ENCODE measurements around the gene HAUS8.
"Not testable (repeated sequence)": the region's sequence is repeated elsewhere in the genome, so short reads cannot be mapped to it uniquely, and the experiment has no call there.

The HAUS8 gene

DNA sequence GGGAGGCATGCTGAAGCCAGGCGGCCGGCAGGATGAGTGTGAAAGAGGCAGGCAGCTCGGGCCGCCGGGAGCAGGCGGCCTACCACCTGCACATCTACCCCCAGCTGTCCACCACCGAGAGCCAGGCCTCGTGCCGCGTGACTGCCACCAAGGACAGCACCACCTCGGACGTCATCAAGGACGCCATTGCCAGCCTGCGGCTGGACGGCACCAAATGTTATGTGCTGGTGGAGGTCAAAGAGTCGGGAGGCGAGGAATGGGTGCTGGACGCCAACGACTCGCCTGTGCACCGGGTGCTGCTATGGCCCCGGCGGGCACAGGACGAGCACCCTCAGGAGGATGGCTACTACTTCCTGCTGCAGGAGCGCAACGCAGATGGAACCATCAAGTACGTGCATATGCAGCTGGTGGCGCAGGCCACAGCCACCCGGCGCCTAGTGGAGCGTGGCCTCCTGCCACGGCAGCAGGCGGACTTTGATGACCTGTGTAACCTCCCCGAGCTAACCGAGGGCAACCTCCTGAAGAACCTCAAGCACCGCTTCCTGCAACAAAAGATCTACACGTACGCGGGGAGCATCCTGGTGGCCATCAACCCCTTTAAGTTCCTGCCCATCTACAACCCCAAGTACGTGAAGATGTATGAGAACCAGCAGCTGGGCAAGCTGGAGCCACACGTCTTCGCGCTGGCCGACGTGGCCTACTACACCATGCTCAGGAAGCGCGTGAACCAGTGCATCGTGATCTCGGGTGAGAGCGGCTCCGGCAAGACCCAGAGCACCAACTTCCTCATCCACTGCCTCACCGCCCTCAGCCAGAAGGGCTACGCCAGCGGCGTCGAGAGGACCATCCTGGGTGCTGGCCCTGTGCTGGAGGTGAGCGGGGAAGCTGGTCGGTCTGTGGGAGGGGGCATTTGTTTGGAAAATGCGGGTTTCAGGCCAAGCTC lies 26.7 kb upstream of the HAUS8 start:
- DNase-seq (ENCODE audit: low read depth), result no peak

GRCh38 chr19:17098326-17098725 lies 23.1 kb upstream of the HAUS8 start:
- DNase-seq (ENCODE audit: low read depth), result no peak

DNA sequence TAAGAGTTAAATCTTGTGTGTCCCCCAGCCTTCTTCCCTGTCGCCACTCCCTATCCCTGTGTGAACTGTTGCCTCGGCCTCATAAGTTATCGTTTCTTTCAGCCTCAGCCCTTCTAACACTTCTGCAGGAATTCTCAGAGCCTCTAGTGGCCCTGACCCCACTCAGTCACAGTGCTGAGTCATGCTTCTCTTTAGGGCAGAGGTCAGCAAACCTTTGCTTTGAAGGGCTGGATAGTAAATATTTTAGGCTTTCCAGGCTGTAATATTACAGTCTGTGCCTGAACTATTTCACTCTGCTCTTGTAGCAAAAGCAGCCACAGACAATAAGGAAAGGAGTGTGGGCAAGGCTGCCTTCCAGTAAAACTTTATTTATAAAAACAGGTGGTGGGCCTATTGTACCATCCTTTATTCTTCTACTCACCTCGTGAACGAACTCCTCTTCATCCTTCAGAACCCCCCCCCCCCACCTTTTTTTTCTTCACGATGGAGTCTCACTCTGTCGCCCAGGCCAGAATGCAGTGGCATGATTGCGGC lies 22.4 kb upstream of the HAUS8 start:
- no peak for DNase-seq (ENCODE audit: low read depth)

DNA sequence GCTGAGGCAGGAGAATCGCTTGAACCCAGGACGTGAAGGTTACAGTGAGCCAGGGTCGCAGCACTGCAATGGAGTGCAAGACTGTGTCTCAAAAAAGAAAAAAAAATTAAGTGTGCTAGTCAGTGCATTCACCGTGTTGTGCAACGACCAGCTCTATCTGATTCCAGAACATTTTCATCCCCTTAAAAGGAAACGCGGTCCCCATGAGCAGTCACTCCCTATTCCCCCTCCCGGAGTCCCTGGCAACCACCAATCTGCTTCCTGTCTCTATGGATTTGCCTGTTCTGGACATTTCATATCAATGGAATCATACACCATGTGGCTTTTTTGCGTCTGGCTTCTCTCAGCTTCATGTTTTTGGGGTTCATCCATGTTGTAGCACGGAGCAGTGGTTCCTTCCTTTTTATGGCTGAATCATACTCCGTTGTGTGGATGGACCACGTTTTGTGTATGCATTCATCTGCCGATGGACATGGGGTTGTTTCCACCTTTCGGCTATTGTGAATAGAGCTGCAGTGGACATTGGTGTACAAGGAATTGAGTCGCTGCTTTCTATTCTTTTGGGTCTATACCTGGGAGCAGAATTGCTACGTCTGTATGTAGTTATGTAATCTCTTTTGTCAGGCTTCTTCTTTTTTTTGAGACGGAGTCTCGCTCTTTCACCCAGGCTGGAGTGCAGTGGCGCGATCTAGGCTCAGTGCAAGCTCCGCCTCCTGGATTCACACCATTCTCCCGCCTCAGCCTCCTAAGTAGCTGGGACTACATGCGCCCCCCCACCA lies 20.1 kb upstream of the HAUS8 start:
- no peak for DNase-seq (ENCODE audit: low read depth)

DNA sequence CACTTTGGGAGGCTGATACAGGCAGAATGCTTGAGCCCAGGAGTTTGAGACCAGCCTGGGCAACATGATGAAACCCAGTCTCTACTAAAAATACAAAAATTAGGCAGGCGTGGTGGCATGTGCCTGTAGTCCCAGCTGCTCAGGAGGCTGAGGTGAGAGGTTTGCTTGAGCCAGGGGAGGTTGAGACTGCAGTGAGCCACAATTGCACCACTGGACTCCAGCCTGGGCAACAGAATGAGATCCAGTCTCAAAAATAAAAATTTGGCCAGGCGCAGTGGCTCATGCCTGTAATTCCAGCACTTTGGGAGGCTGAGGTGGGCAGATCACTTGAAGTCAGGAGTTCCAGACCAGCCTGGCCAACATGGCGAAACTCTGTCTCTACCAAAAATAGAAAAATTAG lies 19.4 kb upstream of the HAUS8 start:
- DNase-seq (ENCODE audit: low read depth), result not testable (repeated sequence)

- DNase-seq (ENCODE audit: low read depth), result no peak
Observed at GRCh38 chr19:17092696-17093095, 17.4 kb upstream of the HAUS8 start.

- DNase-seq (ENCODE audit: low read depth), result no peak
Observed at GRCh38 chr19:17091758-17092333, 16.6 kb upstream of the HAUS8 start.

- peak; percentile 36 for DNase-seq (ENCODE audit: low read depth)
Observed at GRCh38 chr19:17090583-17090982, 15.3 kb upstream of the HAUS8 start.

- DNase-seq (ENCODE audit: low read depth), result no peak
Observed at GRCh38 chr19:17088552-17088951, 13.3 kb upstream of the HAUS8 start.

DNA sequence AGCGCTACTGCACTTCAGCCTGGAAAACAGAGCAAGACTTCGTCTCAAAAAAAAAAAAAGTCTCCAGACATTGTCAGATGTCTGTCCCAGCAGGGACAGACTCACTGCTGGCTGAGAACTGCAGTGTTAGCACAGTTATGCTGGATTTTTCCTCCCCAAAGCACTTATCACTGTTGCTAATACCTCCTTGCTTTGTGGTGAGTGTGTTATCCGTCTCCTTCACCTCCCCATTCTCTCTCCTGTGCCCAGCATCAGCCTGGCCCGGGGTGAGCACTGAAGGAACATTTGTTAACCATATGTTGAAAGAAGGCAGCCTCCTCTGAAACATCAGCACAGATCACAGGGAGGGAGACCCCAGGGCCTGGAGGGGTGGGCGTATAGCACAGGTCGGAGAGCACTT lies 11.6 kb upstream of the HAUS8 start:
- DNase-seq (ENCODE audit: low read depth), result no peak

DNA sequence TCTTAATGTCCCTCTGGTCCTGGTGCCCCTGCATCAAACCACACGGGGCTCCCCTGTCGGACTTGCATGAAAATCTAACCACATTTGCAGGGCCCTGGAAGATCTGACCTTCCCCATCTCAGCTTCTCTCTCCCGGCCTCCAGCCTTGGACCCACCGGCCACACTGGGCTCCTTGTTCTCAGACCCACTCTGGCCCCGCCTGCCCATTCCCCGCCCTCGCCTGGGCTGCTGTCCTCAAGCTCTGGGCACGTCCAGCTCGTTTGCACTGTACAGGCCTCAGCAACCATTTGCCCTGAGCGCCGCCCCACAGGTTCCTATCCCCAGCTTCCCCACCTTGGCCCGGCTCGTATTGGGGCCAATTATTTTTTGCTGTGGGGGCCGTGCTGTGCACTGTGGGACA lies 10.9 kb upstream of the HAUS8 start:
- DNase-seq (ENCODE audit: low read depth), result no peak

GRCh38 chr19:17081672-17082630 lies 6.7 kb upstream of the HAUS8 start:
- no peak for DNase-seq (ENCODE audit: low read depth)

- no peak for DNase-seq (ENCODE audit: low read depth)
Observed at GRCh38 chr19:17080440-17080801, 5.2 kb upstream of the HAUS8 start.

DNA sequence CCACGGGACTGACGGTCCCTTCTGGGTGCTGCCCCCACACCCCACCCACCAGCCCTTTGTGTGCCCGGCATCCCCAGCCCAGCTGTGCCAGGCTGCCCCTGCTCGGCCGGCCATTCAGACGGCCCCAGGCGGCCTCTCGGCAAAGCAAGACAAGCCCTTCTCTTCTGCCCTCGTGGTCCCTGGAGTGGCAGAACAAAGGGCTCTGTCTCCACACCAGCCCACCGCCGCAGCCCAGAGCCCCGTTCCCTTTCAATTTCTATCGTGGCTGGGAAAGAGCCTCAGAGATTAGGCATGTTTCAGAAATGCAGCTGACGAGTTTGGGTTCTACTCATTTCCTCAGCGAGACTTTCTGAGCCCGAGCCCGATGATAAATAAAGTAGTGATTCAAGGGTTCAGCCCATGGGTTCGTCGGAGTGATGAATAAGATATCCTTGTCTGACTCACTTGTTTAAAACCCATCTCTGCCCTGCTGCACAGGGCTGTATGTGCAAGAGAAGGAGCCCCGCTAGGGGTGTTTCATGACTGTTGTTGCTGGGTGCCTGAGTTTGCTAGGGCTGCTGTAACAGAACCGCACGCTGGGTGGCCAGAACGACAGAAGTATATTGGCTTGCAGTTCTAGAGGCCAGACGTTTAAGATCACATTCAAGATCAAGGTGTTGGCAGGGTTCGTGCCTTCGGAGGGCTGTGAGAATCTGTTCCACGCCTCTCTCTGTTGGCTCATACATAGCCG lies 4.6 kb upstream of the HAUS8 start:
- DNase-seq (ENCODE audit: low read depth), result peak; percentile 54

DNA sequence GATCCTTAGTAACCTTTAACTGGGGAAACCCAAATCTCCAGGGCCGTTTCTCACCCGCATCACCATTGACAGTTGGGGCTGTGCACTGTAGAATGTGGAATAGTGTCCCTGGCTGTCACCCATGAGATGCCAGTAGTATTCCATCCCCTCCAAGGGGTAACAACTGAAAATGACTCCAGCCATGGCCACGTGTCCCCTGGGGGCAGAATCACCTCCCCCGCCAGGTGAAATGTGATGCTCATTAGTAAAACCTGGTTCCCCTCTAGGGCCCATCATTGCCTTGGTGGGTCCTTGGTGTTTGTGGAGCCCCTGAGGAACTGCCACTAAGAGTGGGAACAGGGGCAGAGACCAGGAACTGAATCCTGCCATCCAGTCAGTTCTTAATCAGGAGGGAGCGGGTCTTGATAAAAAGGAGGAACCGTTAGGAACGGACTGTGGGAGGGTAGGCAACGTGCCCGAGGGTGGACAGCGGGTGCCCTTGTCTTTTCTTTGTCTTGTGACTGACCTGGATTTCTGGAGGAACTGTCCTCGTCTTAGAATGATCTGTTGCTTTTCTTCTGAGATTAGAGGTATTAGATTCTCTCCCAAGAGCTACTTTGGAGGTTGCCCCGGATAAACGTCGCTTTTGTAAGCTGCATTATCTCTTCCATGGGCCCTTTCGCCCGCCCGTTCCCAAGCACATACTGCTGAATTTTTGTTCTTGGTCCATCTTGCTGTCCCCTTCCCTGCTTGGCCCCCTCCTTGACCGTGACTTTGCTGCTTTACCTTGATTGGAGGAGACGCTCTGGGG lies 3.9 kb upstream of the HAUS8 start:
- DNase-seq (ENCODE audit: low read depth), result no peak

GRCh38 chr19:17078036-17078919 lies 3.0 kb upstream of the HAUS8 start:
- no peak for DNase-seq (ENCODE audit: low read depth)

DNA sequence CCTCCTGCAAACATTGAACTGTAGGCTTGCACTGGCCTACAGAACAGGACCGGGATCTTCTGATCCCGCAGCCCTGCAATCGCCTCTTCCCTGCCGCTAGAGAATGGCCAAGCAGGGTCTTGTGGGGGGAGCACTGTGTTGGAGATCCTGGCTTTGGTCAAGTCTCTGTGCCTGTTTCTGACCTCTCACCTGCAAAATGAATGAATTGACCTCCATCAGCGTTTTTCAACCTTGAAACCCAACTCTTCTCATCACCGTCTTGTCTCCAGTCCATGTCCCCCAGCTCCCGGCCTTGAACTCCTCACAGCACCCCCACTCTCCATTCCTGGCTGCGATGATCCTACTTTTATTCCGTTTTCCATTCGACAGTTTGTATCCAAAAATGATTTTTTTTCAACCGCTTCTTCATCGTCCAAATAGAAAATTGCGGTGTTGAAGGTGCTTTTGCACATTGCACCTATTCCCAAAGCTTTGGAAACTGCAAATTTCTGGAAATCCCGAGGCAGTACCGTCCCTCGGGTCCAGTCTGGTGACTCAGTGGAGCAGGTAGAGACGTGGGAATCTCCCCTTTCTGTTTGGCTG lies 2.3 kb upstream of the HAUS8 start:
- no peak for DNase-seq (ENCODE audit: low read depth)

DNA sequence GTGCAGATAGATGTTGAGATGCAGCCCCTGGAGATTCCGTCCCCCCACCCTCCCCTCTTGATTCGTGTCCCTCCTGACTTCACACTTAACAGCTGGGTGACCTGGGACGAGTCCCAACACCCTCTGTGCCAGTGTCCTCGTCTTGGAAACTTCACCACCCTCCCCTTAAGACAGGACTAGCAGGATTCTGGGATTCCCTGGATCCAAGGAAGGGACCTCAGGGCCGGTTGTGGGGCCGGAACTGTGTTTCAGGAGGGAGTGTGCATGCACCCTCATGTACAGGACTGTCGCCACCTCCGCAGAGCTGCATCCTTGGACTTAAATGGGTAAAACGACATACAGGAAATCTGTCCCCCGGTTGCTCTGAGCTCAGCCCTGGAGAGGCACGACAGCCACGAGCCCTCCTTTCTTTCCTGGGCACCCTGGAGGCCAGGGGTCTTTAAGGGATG lies 1.3 kb upstream of the HAUS8 start:
- no peak for DNase-seq (ENCODE audit: low read depth)
